Measurements from ENCODE around the gene MIA. TPM values are rescaled to one million over a fixed set of nuclear protein-coding genes. Genes with fewer than 3 reads are reported as not detected.

The MIA gene
- total RNA-seq, 1 donor from 2014 or later = not detected

DNA sequence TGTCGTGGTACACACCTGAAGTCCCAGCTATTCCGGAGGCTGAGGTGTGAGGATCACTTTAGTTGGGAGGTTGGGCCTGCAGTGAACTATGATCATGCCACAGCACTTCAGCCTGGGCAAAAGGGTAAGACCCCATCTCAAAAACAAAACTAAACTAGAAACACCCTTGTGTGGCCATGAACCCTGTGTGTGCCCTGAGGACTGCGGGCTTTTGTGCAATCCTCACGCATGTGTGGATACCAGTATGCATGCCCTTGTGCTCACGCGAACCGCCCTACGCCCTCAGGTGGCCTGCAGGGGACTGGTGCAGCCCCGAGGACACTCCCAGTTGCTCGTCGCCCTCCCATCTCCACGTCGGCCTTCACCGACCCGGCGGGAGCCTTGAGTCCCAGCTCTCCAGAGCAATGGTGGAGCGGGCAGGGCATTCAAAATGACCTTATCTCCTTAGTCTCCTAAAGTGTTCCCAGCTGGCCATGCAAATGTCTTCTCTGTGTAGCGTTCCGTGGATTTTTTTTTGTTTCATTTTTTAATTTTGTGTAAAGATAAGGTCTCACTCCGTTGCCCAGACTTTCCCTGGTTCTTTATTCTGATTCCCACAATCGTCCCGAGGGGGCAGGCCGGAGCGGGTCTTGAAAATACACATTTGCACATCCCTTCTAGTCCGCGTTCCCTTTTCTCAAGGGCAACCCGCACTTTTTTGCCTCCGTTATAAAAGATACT lies 22.8 kb downstream of the MIA start:
- Mint-ChIP-seq H3K27me3 (ENCODE audit: insufficient read depth, low read depth) (peaks cover 12% of the 10 kb centered on the region), H3K36me3 (peaks cover 5% of the 10 kb centered on the region), H3K9me3 (no peaks in the 10 kb centered on the region), H3K4me1 (peaks cover 42% of the 10 kb centered on the region), H3K27ac (peak overlapping the region; percentile 72), H3K4me3 (peak overlapping the region; percentile 90)
- peaks cover 38% of the 10 kb centered on the region for H4K20me1 ChIP-seq (ENCODE audit: low read depth)
- no peaks in the 10 kb centered on the region for H3K36me3 ChIP-seq
- H3K79me2 ChIP-seq (ENCODE audit: low read depth) = peaks cover 40% of the 10 kb centered on the region
- H3K4me1 ChIP-seq = peaks cover 22% of the 10 kb centered on the region
- peak overlapping the region; percentile 69 for H3K4me2 ChIP-seq
- peak; percentile 91 for DNase-seq (ENCODE audit: low spot score)
- H3K27ac ChIP-seq = peak overlapping the region; percentile 30
- H2AFZ ChIP-seq (replicated peaks) = peak overlapping the region; percentile 86
- peak overlapping the region; percentile 60 for H3K4me3 ChIP-seq
- no peaks in the 10 kb centered on the region for H3K27me3 ChIP-seq
- no peak overlapping the region for H3K9ac ChIP-seq
- TF ChIP-seq CTCF (IDR thresholded peaks at IDR 0.05) (peak; percentile 45), EZH2 (IDR thresholded peaks at IDR 0.05) (no peak)
- H3F3A ChIP-seq (ENCODE audit: low read depth) = peaks cover 15% of the 10 kb centered on the region
- no peaks in the 10 kb centered on the region for H3K9me3 ChIP-seq (ENCODE audit: low read depth)

DNA sequence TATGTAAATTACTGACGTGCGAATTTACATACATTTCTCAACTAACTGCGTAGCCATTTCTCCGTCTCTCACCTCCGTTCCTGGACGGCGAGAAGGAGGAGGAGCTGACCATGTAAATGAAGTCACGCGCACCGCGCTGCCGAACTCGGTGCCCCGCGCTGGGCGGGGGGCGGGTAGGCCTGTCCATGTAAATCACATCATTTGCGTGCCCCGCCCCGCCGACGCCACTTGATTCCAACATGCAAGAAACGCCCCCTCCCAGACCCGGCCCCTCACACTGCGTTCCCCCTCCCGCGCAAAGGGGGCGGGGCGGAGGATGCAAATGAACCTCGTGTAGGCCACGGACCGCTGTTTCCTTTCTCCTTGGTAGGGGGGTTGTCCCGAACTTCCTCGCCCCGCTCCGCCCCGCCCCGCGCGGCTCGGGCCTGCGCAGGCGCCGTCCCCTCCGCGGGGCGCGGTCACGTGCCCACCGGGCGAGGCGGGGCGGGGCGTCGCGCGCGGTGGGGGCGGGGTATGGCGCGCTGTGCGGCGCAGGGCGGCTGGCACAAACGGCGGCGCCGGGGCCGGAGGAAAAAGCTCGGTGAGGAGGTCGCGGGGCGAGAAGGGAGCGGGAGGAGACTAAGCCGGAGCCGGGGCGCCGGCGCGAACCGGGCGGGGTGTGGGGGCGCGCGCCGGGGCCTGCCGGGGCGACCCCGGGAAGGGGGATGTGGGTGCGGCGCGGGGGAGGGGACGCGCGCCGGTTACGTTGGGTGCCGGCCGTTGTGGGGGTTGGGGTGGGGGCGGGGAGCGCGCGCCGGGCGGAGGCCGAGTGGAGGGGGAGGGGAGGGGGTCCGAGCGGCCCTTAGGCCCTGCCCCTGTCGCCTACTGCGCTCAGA lies 23.6 kb downstream of the MIA start, which contains the start of gene EGLN2:
TSS of gene EGLN2 (plus strand) at position 509 of the 875 bp plus-strand sequence. CDS start 1,382 bp downstream, outside the sequence.
- peaks cover 48% of the 10 kb centered on the region for H3K4me1 Mint-ChIP-seq
- Histone ChIP-seq H3K4me1 (peaks cover 25% of the 10 kb centered on the region), H3K36me3 (no peaks in the 10 kb centered on the region), H4K20me1 (ENCODE audit: low read depth) (peaks cover 46% of the 10 kb centered on the region), H3K79me2 (ENCODE audit: low read depth) (peaks cover 48% of the 10 kb centered on the region), H3K9ac (peak within 1 kb of the TSS; percentile 83), H3K4me2 (peak within 1 kb of the TSS; percentile 97), H3K4me3 (peak within 1 kb of the TSS; percentile 99), H3K27ac (peak within 1 kb of the TSS; percentile 94), H3K27me3 (no peaks in the 10 kb centered on the region), H3K9me3 (ENCODE audit: low read depth) (no peaks in the 10 kb centered on the region), H2AFZ (replicated peaks) (peak within 1 kb of the TSS; percentile 86), H3F3A (ENCODE audit: low read depth) (peaks cover 15% of the 10 kb centered on the region)
- DNase-seq (ENCODE audit: low spot score) = peak; percentile 100
- H3K4me3 Mint-ChIP-seq = peak within 1 kb of the TSS; percentile 96
- H3K27me3 Mint-ChIP-seq (ENCODE audit: insufficient read depth, low read depth) = peaks cover 12% of the 10 kb centered on the region
- no peaks in the 10 kb centered on the region for H3K9me3 Mint-ChIP-seq
- TF ChIP-seq CTCF (IDR thresholded peaks at IDR 0.05) = no peak
- TF ChIP-seq EZH2 (IDR thresholded peaks at IDR 0.05) = no peak
- no peak for TF ChIP-seq EZH2phosphoT487 (IDR thresholded peaks at IDR 0.05)
- H3K27ac Mint-ChIP-seq = peak within 1 kb of the TSS; percentile 94
- peaks cover 5% of the 10 kb centered on the region for H3K36me3 Mint-ChIP-seq

- peaks cover 56% of the 10 kb centered on the region for H3K79me2 ChIP-seq (ENCODE audit: low read depth)
- TF ChIP-seq CTCF (IDR thresholded peaks at IDR 0.05) = no peak
- TF ChIP-seq EZH2 (IDR thresholded peaks at IDR 0.05) = no peak
- TF ChIP-seq EZH2phosphoT487 (IDR thresholded peaks at IDR 0.05) = no peak
- H3K4me2 ChIP-seq = peak overlapping the region; percentile 97
- Mint-ChIP-seq H3K9me3 (no peaks in the 10 kb centered on the region), H3K4me3 (peak overlapping the region; percentile 96), H3K27me3 (ENCODE audit: insufficient read depth, low read depth) (peaks cover 12% of the 10 kb centered on the region), H3K4me1 (peaks cover 56% of the 10 kb centered on the region), H3K36me3 (peaks cover 8% of the 10 kb centered on the region), H3K27ac (peak overlapping the region; percentile 94)
- peak overlapping the region; percentile 99 for H3K4me3 ChIP-seq
- H3K9me3 ChIP-seq (ENCODE audit: low read depth) = no peaks in the 10 kb centered on the region
- peak overlapping the region; percentile 83 for H3K9ac ChIP-seq
- peaks cover 25% of the 10 kb centered on the region for H3K4me1 ChIP-seq
- H3K27ac ChIP-seq = peak overlapping the region; percentile 94
- no peaks in the 10 kb centered on the region for H3K36me3 ChIP-seq
- H2AFZ ChIP-seq (replicated peaks) = no peak overlapping the region
- H3F3A ChIP-seq (ENCODE audit: low read depth) = peaks cover 15% of the 10 kb centered on the region
- peaks cover 54% of the 10 kb centered on the region for H4K20me1 ChIP-seq (ENCODE audit: low read depth)
- DNase-seq (ENCODE audit: low spot score) = peak; percentile 73
- H3K27me3 ChIP-seq = no peaks in the 10 kb centered on the region
Observed at GRCh38 chr19:40799558-40800338, 24.4 kb downstream of the MIA start.

All from neural progenitor cell (in vitro differentiated cells).